ENCODE data around the gene KRT15. TPM values are rescaled to one million over a fixed set of nuclear protein-coding genes. Genes with fewer than 3 reads are reported as not detected.

The KRT15 gene
- polyA plus RNA-seq, 3 donors: 0.03 TPM; not detected in 2

- no peaks in the 10 kb centered on the region for H4K20me1 ChIP-seq (ENCODE audit: insufficient read depth, low read length)
- Mint-ChIP-seq H3K4me1 (peaks cover 58% of the 10 kb centered on the region), H3K4me3 (no peak overlapping the region), H3K27ac (peak overlapping the region; percentile 21 to 96 (median 89)), H3K27me3 (ENCODE audit: low read depth in 3 of 3) (peaks cover 0 to 2% (median under 1%) of the 10 kb centered on the region in 3 donors), H3K9me3 (peaks cover 0 to 5% (median 0%) of the 10 kb centered on the region in 7 donors), H3K36me3 (peaks cover 0 to 2% of the 10 kb centered on the region in 2 donors)
- H3K4me3 ChIP-seq (replicated peaks in 1 of 3; ENCODE audit: low read depth in 2 of 3, low read length in 3 of 3): no peak overlapping the region
- H3K9me3 ChIP-seq (replicated peaks in 1 of 2; ENCODE audit: control insufficient read depth in 1 of 2, insufficient read depth in 1 of 2, low read length in 2 of 2): no peaks in the 10 kb centered on the region
- H3K79me2 ChIP-seq (ENCODE audit: insufficient read depth, low read length): no peaks in the 10 kb centered on the region
- no peaks in the 10 kb centered on the region for H3K27me3 ChIP-seq (ENCODE audit: control insufficient read depth in 2 of 2, insufficient read depth in 2 of 2, low read length in 2 of 2)
- 100% methylated on average over 1 of the region's 2 CpGs for WGBS (ENCODE audit: insufficient coverage)
- H2AFZ ChIP-seq (ENCODE audit: insufficient read depth, low read depth, low read length, poor library complexity, severe bottlenecking): no peak overlapping the region
- H3K4me2 ChIP-seq (replicated peaks; ENCODE audit: extremely low read depth, low read length, poor library complexity, severe bottlenecking): no peak overlapping the region
- H3K27ac ChIP-seq (ENCODE audit: low read depth in 1 of 2, low read length in 2 of 2): peak overlapping the region; percentile 83 to 85
- H3K4me1 ChIP-seq (ENCODE audit: control insufficient read depth in 1 of 2, insufficient read depth in 2 of 2, low read length in 2 of 2): peaks cover 49 to 58% of the 10 kb centered on the region in 2 donors
- H3K9ac ChIP-seq (ENCODE audit: insufficient read depth, low read length, poor library complexity, severe bottlenecking): no peak overlapping the region
- H3K36me3 ChIP-seq (replicated peaks in 1 of 2; ENCODE audit: control insufficient read depth in 1 of 2, insufficient read depth in 2 of 2, low read length in 2 of 2): no peaks in the 10 kb centered on the region
- TF ChIP-seq CTCF (IDR thresholded peaks at IDR 0.05): no peak
- intact Hi-C loops (cut with micrococcal nuclease): loop anchor here (5.0 to 10.0 kb wide), 2 partner anchors 56 to 173 kb away; no protein-coding TSS in a partner anchor
- peak in 1 of 3 donors; percentile 34 for DNase-seq
Measured at GRCh38 chr17:41491476-41491875, 27.2 kb downstream of the KRT15 start.

GRCh38 chr17:41490000-41490990 lies 28.4 kb downstream of the KRT15 start:
- H3K9me3 ChIP-seq (replicated peaks in 1 of 2; ENCODE audit: control insufficient read depth in 1 of 2, insufficient read depth in 1 of 2, low read length in 2 of 2): no peaks in the 10 kb centered on the region
- Mint-ChIP-seq H3K27me3 (ENCODE audit: low read depth in 3 of 3) (peaks cover 0 to 5% (median 3%) of the 10 kb centered on the region in 3 donors), H3K4me1 (peaks cover 56% of the 10 kb centered on the region), H3K9me3 (no peaks in the 10 kb centered on the region), H3K27ac (peak overlapping the region; percentile 82 to 93 (median 88)), H3K4me3 (peak overlapping the region; percentile 43 to 76), H3K36me3 (peaks cover 0 to 2% of the 10 kb centered on the region in 2 donors)
- H3K36me3 ChIP-seq (replicated peaks in 1 of 2; ENCODE audit: control insufficient read depth in 1 of 2, insufficient read depth in 2 of 2, low read length in 2 of 2): no peaks in the 10 kb centered on the region
- H3K4me2 ChIP-seq (replicated peaks; ENCODE audit: extremely low read depth, low read length, poor library complexity, severe bottlenecking): peak overlapping the region; percentile 45
- H3K4me3 ChIP-seq (replicated peaks in 1 of 3; ENCODE audit: low read depth in 2 of 3, low read length in 3 of 3): peak overlapping the region in 1 of 3 experiments; percentile 53
- H4K20me1 ChIP-seq (ENCODE audit: insufficient read depth, low read length): no peaks in the 10 kb centered on the region
- H3K27me3 ChIP-seq (ENCODE audit: control insufficient read depth in 2 of 2, insufficient read depth in 2 of 2, low read length in 2 of 2): no peaks in the 10 kb centered on the region
- H3K4me1 ChIP-seq (ENCODE audit: control insufficient read depth in 1 of 2, insufficient read depth in 2 of 2, low read length in 2 of 2): peaks cover 47 to 54% of the 10 kb centered on the region in 2 donors
- no peaks in the 10 kb centered on the region for H3K79me2 ChIP-seq (ENCODE audit: insufficient read depth, low read length)
- no peak for TF ChIP-seq CTCF (IDR thresholded peaks at IDR 0.05)
- H3K27ac ChIP-seq (ENCODE audit: low read depth in 1 of 2, low read length in 2 of 2): peak overlapping the region; percentile 73 to 85
- peak; percentile 56 to 75 (median 62) for DNase-seq
- intact Hi-C loops (cut with micrococcal nuclease): loop anchor here (5.0 to 10.0 kb wide), 2 partner anchors 57 to 175 kb away; no protein-coding TSS in a partner anchor
- H3K9ac ChIP-seq (ENCODE audit: insufficient read depth, low read length, poor library complexity, severe bottlenecking): peak overlapping the region; percentile 11
- 8% methylated on average over 4 of the region's 10 CpGs for WGBS (ENCODE audit: insufficient coverage)
- H2AFZ ChIP-seq (ENCODE audit: insufficient read depth, low read depth, low read length, poor library complexity, severe bottlenecking): peak overlapping the region; percentile 58
